Measurements from ENCODE around the gene RANBP3.
A peak's percentile ranks its signal among the peaks of the same experiment; 100 is the strongest.
"Not testable (repeated sequence)": the region's sequence is repeated elsewhere in the genome, so short reads cannot be mapped to it uniquely, and the experiment has no call there.

The RANBP3 gene, protein sequence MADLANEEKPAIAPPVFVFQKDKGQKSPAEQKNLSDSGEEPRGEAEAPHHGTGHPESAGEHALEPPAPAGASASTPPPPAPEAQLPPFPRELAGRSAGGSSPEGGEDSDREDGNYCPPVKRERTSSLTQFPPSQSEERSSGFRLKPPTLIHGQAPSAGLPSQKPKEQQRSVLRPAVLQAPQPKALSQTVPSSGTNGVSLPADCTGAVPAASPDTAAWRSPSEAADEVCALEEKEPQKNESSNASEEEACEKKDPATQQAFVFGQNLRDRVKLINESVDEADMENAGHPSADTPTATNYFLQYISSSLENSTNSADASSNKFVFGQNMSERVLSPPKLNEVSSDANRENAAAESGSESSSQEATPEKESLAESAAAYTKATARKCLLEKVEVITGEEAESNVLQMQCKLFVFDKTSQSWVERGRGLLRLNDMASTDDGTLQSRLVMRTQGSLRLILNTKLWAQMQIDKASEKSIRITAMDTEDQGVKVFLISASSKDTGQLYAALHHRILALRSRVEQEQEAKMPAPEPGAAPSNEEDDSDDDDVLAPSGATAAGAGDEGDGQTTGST

DNA sequence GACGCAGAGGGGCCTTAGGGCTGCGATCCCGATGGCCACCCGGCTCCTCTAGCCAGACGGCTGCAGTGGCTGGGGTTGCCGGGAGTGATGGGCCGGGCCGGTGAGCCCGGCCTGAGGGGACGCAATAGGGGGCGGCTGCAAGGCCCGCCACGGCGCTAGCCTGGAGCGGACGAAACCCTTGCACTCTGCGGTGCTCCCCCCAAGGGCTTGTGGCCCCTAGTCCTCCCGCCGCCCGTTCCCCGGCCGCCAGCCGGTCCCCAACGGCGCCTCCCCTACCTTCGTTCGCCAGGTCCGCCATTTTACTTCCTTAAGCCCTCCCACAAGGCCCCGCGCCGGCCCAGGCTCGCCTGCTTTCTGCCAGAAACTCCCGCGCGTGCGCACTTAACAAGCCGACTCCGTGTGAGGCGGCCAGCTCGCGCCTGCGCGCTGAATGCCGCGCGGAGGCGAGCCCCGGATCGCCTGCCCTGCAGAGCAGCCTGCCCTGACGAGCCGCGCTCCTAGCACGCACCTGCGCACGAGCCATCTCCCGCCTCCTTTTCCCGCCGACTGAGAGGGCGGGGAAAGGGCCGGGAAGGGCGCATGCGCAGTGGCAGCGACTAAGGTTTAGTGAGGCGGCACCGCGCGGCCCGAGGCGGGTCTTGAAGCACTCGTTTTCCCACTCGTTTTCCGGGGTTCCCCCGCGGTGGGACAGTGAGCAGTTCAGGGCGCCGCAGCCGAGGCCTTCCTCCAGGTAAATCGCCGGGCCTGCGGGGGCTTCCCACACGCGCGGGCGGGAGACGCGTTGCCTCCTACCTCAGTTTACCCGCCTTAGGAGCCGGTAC is at the start of gene RANBP3:
TSS of gene RANBP3 (minus strand) at position 356 of the 821 bp plus-strand sequence. CDS start at position 298, 58 bp downstream.
- peak; percentile 100 for DNase-seq (ENCODE audit: low read depth, low spot score)

DNA sequence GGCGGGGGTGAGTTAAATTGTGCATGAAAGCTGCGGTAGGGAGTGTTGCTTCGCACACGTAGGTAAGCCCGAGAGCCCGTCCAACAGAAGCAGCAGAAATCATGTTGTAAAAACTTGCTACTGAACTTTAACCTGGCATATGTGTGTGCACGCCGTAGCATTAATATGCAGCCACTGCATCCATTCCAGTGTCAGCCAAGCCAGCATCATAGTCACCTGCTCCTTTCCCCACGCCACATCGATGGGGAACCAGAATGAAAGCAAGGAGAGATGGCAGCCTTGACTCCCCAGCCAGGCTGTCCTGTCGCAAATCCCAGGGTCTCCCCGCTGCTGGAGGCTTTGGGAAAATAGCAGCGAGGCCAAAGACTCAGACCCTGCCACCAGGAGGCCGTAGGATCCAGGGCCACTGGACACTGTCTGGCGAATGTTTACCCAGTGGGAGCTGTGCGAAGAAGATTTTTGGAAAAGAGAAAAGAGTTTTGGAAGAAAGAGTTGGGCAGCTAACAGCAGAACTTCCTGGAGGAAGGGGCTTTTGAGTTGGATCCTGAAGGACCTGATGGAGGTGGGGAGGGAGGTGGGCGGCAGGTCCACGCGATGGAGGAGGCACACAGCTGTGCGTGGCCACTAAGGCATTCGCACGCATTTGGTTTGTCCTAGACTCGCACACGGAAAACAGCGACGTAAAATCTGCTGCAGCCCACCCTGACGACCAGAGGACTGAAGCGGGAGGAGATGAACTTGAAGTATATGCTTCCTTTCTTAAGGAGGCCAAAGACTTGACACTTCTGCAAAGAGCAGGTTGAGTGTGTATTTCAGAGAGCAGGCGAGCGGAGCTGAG is 48.7 kb upstream of the RANBP3 start:
- DNase-seq (ENCODE audit: low read depth, low spot score), result no peak

DNA sequence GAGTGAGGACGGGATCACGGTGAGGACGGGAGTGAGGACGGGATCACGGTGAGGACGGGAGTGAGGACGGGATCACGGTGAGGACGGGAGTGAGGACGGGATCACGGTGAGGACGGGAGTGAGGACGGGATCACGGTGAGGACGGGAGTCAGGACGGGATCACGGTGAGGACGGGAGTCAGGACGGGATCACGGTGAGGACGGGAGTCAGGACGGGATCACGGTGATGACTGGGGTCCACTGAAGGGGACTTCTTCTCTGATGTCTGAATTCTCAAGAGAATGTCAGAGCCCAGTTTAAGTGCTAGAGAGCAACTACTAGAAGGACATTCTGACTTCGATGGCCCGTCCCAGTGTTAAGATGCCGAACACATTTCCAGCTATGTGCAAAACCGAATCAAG is 46.8 kb upstream of the RANBP3 start:
- not testable (repeated sequence) for DNase-seq (ENCODE audit: low read depth, low spot score)

DNA sequence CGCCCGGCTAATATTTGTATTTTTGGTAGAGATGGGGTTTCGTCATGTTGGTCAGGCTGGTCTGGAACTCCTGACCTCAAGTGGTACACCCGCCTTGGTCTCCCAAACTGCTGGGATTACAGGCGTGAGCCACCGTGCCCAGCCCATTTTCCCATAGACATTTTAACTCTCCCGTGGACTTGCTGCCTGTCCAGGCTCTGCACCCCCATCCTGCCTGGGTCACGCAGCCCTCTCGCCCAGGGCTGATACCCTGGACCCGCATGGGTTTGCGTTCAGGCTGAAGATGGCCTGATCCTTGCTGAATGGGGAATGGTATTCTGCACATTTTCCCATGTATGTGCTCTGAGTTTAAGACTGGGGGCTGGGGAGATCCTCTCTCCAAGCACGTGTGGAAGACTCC is 46.0 kb upstream of the RANBP3 start:
- DNase-seq (ENCODE audit: low read depth, low spot score), result no peak

DNA sequence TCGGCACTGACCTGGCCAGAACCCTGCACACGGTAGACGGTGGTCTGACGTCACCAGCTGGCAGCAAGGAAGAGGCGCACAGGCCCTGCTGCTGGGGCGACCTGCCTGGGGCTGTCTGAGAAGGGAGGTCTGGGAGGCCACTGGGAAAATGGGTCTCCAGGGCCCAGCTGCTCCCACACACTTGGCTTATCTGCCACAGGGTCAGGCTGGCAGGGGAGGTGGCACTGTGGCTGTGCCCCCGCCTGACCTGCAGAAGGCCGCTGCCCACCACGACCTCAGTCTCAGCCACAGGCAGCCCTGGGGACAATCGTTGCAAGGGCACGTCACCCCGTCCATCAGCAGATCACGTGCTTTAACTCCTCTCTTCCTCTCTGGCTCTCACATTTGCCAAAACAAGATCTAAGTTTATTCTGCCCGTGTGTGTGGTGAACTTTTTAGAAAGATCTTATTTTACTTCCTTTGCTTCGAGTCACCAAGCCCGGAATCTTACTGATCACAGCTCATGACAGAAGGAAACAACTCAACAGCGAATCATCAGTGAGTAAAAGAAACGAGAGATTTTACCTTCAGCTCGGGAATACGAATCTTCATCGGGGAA is 45.2 kb upstream of the RANBP3 start:
- peak; percentile 34 for DNase-seq (ENCODE audit: low read depth, low spot score)

DNA sequence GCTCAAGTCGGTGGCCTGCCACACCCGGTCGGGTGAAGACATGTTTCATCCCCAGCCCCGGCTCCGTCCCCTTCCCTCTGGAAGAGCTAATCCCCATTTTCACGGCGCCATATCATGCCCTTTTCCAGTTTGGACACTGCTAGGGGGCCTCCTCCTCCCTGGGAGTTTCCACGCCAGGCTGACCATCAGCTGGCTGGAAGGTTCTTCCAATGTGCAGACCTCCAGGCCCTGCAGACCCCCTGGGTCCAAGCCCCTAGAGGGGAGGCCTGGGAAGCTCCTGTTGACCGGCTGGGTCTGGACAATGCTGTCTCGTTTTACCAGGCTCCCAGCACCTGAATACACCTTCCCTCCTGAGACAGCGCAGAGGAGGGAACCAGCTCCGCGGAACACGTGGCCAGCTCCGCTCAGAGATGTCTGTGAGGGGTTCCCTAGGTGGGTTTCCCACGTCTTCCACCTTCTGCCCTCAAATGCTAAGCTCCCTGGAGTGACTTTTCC is 44.7 kb upstream of the RANBP3 start:
- no peak for DNase-seq (ENCODE audit: low read depth, low spot score)

DNA sequence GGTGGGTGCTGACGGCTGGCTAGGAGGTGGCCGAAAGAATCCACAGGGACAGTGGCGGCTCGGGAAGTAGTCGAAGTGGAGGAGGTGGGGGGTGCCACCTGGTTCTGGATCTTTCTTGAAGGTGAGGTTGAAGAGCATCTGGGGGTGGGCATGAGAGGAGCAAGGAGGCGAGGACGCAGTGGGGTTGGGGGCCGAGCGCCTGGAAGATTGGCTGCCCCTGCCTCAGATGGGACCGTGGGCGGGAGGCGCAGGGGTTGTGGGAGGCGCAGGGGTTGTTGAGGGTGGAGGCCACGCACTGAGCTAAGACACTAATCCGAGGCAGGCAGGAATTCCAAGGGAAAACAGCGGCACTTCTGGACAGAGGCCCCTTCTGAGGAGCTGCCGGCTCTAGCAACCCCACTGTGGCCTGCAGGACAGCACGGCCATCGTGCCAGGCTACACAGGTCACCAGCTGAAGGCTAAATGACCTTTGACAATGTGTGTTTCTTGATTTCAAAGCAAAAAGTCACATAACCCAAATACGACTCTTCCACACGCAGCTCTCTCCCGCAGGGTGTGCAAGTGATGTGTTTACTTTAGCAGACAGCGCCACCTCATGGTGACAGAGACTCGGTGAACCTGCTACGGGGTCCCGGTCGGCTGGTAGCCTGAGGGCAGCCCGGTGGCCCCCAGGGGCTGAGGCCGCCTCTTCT is 44.1 kb upstream of the RANBP3 start:
- DNase-seq (ENCODE audit: low read depth, low spot score), result peak; percentile 83

DNA sequence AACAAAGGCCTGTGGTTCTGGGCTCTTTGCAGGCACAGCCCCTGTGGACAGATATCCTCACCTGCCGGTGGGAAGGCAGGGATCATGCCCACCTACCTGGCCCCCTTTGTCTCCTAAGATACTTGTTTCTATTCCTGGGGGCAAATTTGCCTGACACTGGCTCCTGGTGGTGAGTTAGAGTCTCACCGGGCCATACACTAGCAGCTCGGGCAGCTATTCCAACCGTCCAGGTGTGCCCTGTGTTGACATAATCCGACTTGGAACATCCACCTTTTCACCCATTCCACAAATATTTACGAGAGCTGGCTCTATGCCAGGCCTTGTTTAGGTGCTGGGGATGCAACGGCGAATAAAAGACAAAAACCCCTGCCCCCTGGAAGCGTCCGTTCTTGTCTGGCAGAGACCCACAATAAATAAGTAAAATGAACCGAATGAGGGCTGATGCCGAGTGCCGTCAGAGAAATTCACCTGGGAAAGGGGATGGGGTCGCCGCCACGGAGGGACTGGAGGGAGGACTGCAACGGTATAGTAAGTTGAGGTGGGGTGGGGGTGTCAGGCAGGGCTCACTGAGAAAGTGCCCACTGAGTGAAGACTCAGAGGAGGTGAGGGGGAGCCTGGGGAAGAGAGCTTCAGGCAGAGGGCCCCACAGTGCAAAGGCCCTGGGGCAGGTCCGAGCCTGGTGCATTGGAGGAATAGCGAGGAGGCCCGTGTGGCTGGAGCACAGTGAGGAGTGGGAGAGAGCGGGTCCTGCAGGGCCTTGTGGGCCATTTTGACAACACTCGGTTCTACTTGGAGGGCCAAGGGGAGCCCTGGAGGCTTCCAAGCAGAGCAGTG is 43.2 kb upstream of the RANBP3 start:
- DNase-seq (ENCODE audit: low read depth, low spot score), result no peak

DNA sequence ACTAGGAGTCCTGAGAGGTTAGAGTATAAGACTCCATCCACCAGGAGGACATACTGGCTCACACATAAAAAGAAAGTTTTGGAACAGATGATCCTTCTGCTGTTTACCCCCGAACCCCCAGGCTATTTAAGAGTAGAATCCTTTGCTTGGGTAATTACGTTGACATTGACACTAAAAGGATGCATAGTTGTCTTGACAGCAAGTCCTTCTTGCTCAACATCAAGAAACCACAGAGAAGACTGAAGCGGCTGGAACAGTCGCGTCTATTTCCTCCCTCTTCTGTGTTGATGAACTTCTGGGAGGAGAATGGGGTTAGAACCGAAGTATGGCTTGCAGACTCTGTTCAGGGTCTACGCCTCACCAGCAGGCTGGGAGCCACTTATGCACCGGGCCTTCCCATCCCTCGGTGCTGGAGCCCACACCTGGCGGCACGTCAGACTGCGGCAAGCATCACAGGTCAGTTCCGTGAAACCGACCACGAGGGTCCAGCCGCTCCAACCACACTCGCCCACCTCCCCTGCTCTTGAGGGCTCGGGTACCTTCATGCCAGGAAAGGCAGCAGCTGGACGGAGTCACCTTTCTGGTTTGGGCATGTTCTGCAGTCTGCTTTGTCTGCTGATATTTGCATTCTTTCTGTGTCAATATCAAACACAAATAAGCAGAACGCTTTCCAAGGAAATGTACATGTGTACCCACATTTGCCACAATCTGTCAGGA is 42.4 kb upstream of the RANBP3 start:
- no peak for DNase-seq (ENCODE audit: low read depth, low spot score)

DNA sequence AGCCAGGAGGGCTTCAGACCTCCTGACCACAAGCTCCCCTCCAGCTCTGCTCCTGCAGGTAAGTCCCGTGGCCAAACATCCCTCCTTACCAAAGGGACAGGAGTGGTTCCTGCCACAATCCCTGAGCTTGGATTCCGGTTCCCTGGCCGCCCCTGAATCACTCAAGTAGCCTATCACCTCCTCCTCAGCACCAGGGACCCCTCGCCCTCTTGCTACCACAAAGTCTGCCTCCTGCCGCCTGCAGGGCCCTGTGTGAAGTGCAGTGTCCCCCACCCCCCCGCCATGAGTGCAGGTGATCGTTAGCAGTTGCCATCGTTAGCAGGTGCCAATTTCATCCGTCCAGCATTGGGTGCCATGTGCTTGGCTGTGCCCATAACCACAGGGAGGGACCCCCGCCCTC is 40.8 kb upstream of the RANBP3 start:
- no peak for DNase-seq (ENCODE audit: low read depth, low spot score)

DNA sequence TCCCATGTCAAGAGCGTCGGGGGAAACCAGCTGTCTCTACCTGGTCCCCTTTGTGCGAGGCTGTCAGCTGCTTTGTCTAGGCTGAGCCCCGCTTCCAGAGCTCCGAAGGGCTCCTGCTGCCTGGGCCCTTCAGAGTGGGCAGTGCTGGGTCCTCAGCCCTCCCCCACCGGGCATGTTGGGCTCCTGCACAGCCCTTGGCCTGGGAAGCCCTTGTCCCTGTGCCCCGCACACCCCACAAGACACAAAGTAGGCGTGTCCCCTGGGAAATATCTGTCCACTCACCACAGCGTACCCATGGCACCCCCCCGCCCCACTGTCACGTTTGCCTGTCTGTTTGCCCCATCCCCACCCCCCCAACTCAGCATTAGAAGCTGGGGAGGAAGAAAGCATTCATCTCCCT is 39.6 kb upstream of the RANBP3 start:
- no peak for DNase-seq (ENCODE audit: low read depth, low spot score)

DNA sequence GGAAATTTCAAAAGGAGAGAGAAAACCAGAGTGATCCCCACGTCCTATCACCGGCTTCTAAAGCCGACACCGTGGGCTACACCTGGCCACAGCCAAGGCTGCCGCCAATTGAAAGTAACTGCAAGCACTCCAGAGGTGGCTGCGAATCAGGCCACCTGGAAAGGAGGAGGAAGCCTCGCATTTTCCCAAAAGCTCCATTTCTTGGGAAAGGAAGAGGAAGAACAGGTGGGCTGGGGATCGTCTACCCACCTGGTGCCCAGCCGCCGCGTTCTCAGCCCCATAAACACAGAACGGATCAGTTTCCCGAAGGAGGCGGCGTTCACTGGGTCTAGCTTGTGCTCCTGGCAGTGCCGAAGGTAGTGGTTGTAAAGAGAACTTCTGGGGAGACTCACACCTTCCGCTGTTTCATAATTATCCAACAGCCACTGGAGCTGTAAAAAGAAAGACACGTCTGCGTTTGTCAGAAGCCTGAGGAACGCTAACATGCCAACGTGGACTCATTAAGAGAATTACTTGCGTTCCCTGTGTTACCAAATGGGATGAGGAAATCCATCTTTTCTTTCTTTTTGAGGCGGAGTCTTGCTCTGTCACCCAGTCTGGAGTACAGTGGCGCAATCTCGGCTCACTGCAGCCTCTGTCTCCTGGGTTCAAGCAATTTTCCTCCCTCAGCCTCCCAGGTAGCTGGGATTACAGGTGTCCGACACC is 38.1 kb upstream of the RANBP3 start:
- DNase-seq (ENCODE audit: low read depth, low spot score), result no peak

DNA sequence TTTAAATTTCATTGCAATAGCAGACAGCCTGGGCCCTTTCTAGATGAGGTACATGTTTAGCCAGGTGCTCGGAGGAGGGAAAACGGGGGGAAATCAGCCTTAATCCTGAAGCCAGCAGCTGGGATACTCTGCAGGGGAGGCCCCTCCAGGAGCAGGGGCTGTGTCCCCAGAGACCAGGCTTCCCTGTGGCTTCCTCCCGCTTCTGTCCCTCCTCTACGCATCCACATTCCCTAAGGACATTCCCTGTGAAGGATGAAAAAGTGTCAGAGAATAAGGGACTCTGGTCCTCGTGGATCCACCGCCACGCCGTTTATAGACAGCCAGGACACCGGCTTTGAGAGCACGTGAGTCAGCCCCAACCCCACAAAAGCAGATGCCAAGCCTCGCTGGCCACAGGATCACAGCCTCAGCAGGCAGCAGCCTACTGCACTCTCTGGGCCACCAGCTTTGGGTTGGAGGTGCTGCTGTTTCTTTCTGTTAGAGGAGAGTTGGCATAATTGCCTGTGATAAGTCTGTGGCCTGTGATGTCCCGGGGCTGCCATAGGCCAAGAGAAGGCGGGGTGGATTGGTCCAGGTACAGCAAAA is 36.7 kb upstream of the RANBP3 start:
- no peak for DNase-seq (ENCODE audit: low read depth, low spot score)

DNA sequence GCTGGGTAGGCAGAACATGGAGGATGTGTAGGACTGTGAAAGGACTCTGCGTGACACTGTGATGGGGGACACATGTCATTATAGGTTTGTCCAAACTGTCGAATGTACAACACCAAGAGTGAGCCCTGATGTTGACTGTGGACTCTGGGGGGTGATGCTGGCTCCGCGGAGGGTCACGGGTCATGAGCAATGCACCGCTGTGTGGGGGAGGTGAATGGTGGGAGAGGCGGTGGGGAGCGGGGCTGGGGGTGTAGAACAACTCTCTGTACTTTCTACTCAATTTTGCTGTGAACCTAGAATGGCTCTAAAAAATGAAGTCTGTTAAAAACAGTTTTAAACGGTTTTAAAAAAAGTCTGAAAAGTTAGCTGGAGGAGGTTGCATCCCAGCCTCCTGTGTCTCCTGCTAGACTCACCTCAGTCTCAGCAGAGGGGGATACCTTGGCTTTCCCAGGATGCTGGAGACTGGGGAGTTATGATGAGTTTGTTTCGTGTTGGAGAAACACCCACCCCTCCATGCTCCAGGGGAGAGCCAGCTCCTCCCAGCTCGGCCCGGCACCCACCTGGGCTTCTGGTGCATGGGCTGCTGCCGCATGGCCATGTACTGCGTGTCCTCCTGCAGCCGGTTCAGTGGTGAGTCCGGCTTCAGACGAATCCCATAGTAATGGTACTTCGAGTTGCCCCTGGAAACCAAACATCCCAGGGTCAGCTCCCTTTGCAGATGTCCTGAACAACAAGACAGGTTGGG is 34.7 kb upstream of the RANBP3 start:
- no peak for DNase-seq (ENCODE audit: low read depth, low spot score)

DNA sequence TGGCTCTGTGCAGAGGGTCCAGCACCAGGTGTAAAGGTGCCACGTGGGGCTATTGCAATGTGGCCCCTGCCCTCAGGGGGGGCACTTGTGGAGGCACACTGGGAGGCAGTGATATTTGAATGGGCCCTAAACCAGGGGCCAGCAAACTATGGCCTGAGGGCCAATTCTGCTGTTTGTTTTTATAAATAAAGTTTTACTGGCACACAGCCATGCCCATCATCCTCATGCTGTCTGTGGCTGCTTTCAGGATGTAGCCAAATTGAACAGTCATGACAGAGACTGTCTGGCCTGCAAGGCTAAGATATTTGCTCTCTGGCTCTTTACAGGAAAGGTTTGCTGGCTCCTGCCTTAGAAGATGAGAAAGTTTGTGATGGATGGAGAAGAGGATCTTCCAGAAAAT is 33.9 kb upstream of the RANBP3 start:
- no peak for DNase-seq (ENCODE audit: low read depth, low spot score)

DNA sequence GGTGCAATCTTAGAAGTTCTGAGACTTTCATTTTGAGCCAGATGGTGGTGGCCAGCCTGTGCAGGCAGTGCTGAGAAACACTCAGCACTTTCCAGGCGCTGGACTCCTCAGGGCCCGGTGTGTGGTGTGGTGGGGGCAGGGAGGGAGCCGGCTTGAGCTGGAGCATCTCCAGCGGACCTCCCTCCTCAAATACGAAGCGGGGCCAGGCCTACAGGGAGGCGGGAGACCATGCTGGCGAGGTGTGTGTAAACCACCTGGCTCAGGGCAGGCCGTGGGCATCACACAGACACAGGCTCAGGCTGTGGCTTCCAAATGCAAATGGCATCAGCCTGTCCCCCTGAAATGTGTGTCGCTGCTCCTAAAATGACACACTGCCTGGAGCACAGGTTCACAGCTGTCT is 33.3 kb upstream of the RANBP3 start:
- DNase-seq (ENCODE audit: low read depth, low spot score), result no peak

DNA sequence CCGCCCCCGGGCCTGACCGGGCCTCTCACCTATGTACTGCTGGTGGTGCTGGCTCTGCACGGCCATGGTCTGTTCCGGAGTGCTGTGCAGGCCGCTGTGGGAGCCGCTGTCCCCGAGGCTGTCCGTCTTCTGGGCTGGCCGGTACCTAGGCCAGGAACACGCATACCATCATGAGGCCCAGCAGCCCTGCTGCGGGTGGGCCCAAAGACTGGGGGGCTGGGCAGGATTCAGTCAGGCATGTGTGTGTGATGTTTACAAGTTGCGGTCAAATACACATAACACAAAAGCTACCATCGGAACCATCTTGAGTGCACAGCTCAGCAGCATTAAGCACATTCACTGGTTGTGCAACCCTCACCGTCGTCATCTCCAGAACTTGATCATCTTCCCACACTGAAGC is 32.2 kb upstream of the RANBP3 start:
- no peak for DNase-seq (ENCODE audit: low read depth, low spot score)

Data from astrocyte of the hippocampus (primary cell).